ENCODE measurements around the gene PARP15.

PARP15 gene

GRCh38 chr3:122577409-122578031, at the start of gene PARP15:
TSS of gene PARP15 (plus strand) at chr3:122577650. CDS start at chr3:122577668, 18 bp downstream.
- TF ChIP-seq, protein P1, sequence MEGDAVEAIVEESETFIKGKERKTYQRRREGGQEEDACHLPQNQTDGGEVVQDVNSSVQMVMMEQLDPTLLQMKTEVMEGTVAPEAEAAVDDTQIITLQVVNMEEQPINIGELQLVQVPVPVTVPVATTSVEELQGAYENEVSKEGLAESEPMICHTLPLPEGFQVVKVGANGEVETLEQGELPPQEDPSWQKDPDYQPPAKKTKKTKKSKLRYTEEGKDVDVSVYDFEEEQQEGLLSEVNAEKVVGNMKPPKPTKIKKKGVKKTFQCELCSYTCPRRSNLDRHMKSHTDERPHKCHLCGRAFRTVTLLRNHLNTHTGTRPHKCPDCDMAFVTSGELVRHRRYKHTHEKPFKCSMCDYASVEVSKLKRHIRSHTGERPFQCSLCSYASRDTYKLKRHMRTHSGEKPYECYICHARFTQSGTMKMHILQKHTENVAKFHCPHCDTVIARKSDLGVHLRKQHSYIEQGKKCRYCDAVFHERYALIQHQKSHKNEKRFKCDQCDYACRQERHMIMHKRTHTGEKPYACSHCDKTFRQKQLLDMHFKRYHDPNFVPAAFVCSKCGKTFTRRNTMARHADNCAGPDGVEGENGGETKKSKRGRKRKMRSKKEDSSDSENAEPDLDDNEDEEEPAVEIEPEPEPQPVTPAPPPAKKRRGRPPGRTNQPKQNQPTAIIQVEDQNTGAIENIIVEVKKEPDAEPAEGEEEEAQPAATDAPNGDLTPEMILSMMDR (IDR thresholded peaks at IDR 0.05; ENCODE audit: borderline replicate concordance, control extremely low read depth, extremely low read depth, insufficient read depth, missing control alignments): no peak
- peak; percentile 51 for DNase-seq (ENCODE audit: low spot score)
- in situ Hi-C loops (cut with MboI; ENCODE audit: low sequenced_read_pairs, unreplicated experiment): no loop called here

DNA sequence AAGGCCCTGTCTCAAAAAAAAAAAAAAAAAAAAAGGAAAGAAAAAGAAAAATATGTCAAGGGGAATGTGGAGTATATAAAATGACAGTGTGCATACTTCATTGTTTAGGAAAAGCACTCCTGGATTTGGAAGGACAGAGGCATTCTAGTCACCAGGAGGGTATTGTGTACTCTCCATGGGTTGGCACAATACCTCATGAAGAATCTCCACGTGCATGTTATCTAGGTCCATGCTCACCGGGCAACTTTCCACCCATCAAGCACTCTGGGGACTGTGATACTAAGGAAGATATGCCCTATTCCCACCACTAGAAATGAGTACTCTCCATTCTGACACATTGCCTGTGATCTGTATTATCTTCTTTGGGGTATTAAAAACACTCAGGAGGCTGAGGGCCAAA, 47.3 kb upstream of the PARP15 start:
- in situ Hi-C loops (cut with MboI; ENCODE audit: low sequenced_read_pairs, unreplicated experiment): no loop called here
- no peak for DNase-seq (ENCODE audit: low spot score)
- TF ChIP-seq, protein P1 (IDR thresholded peaks at IDR 0.05; ENCODE audit: borderline replicate concordance, control extremely low read depth, extremely low read depth, insufficient read depth, missing control alignments): no peak

DNA sequence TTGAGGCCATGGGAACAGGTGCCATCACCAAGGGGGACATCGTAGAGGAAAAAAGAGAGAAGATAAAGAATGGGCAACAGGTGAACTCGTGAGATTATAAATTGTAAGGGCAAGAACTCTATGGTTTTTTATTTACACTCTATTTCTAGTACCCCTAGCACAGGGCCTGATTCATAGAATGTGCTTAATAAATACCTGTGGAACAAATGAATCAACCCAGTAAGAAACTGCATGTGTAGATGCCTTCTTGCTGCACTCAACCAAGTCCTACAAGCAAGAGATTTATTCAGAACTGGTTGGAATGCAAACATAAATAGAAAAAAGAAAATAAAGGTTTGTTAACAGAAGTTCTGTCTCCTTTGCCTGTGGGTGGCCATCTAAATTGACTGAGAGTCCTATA, 44.0 kb upstream of the PARP15 start:
- in situ Hi-C loops (cut with MboI; ENCODE audit: low sequenced_read_pairs, unreplicated experiment): no loop called here
- no peak for DNase-seq (ENCODE audit: low spot score)

GRCh38 chr3:122533931-122534334, 43.5 kb upstream of the PARP15 start:
- in situ Hi-C loops (cut with MboI; ENCODE audit: low sequenced_read_pairs, unreplicated experiment): no loop called here
- peak; percentile 81 for DNase-seq (ENCODE audit: low spot score)
- TF ChIP-seq, protein P1 (IDR thresholded peaks at IDR 0.05; ENCODE audit: borderline replicate concordance, control extremely low read depth, extremely low read depth, insufficient read depth, missing control alignments): no peak

More for the DNA sequence above, 44.0 kb upstream of the PARP15 start:
- TF ChIP-seq, protein P1 (IDR thresholded peaks at IDR 0.05; ENCODE audit: borderline replicate concordance, control extremely low read depth, extremely low read depth, insufficient read depth, missing control alignments): no peak

GRCh38 chr3:122535964-122536631, 41.4 kb upstream of the PARP15 start:
- DNase-seq (ENCODE audit: low spot score): no peak
- TF ChIP-seq, protein P1 (IDR thresholded peaks at IDR 0.05; ENCODE audit: borderline replicate concordance, control extremely low read depth, extremely low read depth, insufficient read depth, missing control alignments): no peak

DNA sequence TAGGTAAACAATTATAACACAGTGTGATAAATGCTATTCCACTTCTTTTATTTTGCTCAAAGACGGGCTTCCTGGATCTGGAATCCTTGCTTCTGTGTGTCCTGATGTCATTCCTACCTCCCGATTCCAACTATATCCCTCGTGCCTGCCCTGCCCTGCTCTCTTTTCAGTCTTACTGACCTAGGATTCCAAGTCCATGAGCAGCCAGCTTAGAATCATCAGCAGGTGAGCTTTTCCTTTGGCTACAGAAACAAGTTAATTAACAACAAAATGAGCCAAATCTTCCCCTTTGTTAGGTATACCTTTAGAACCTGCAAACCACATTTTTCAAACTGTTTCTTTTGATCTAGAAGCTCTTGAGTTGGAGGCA, 40.8 kb upstream of the PARP15 start:
- in situ Hi-C loops (cut with MboI; ENCODE audit: low sequenced_read_pairs, unreplicated experiment): no loop called here
- DNase-seq (ENCODE audit: low spot score): no peak

More at GRCh38 chr3:122535964-122536631, 41.4 kb upstream of the PARP15 start:
- in situ Hi-C loops (cut with MboI; ENCODE audit: low sequenced_read_pairs, unreplicated experiment): no loop called here

More for the DNA sequence above, 40.8 kb upstream of the PARP15 start:
- TF ChIP-seq, protein P1 (IDR thresholded peaks at IDR 0.05; ENCODE audit: borderline replicate concordance, control extremely low read depth, extremely low read depth, insufficient read depth, missing control alignments): no peak

Measured in GM13976 (cell line).